IMR-90 (cell line): Measurements from ENCODE around the gene WEE1. TPM values are rescaled to one million over a fixed set of nuclear protein-coding genes. Genes with fewer than 3 reads are reported as not detected.

Source experiments
- ATAC-seq: fragments of 200-7000 bp; cut with Tn5 transposase; 2 replicates; pipeline ENCODE4 v1.9.1; 2020; ENCODE audit warnings: low read depth, mild to moderate bottlenecking, moderate library complexity
- BruUV-seq: library from RNA; stranded (reverse); fragments of 400-500 nt; replicated peaks from 2 replicates; lab custom pipeline; 2021; lab: Mats Ljungman, UMichigan
- CTCF ChIA-PET: fragments of 300-600 bp; formaldehyde crosslinking; extraction: SDS; loops from one replicate; lab custom pipeline; 2021; ENCODE audit warnings: antibody characterized with exemption; lab: Yijun Ruan, JAX
- POLR2A ChIA-PET: fragments of 300-600 bp; sonication (Branson Sonifier 250); formaldehyde crosslinking; loops from one replicate; lab custom pipeline; 2022; ENCODE audit warnings: antibody characterized with exemption; ENCODE audit not compliant: unreplicated experiment; lab: Charles Lee
- DNase-seq: peaks from one replicate; pipeline ENCODE4 v3.0.0; 2013
- H2AFZ ChIP-seq: replicated peaks from 2 replicates; pipeline ENCODE3; 2013; ENCODE audit warnings: low read length, mild to moderate bottlenecking; ENCODE audit not compliant: poor library complexity
- H2AK5ac ChIP-seq: 2 replicates; pipeline ENCODE4 v1.6.1; 2013; ENCODE audit warnings: low read depth, low read length, inconsistent platforms
- H2AK9ac ChIP-seq: replicated peaks from 2 replicates; pipeline ENCODE3; 2013; ENCODE audit warnings: mild to moderate bottlenecking, low read depth, low read length, moderate library complexity; ENCODE audit not compliant: poor library complexity
- H2BK120ac ChIP-seq: 2 replicates; pipeline ENCODE4 v1.6.1; 2013; ENCODE audit warnings: low read depth, low read length, inconsistent platforms
- H2BK15ac ChIP-seq: 3 replicates; pipeline ENCODE4 v1.6.1; 2013; ENCODE audit warnings: low read depth, low read length, inconsistent platforms
- H2BK20ac ChIP-seq: 2 replicates; pipeline ENCODE4 v1.6.1; 2013; ENCODE audit warnings: low read depth, mild to moderate bottlenecking, inconsistent platforms, low read length, moderate library complexity
- H2BK5ac ChIP-seq: 2 replicates; pipeline ENCODE4 v1.6.1; 2013; ENCODE audit warnings: mild to moderate bottlenecking, low read depth, low read length, inconsistent platforms; ENCODE audit not compliant: poor library complexity, severe bottlenecking
- H3K14ac ChIP-seq: replicated peaks from 2 replicates; pipeline ENCODE4 v1.6.1; 2013; ENCODE audit warnings: low read depth, low read length, inconsistent platforms
- H3K18ac ChIP-seq: 2 replicates; pipeline ENCODE4 v1.6.1; 2013; ENCODE audit warnings: low read depth, low read length, control low read depth
- H3K23ac ChIP-seq: 2 replicates; pipeline ENCODE4 v1.6.1; 2013; ENCODE audit warnings: low read depth, low read length, inconsistent platforms
- H3K27ac ChIP-seq: 2 replicates; pipeline ENCODE4 v1.5.1; 2013; ENCODE audit warnings: mild to moderate bottlenecking, control low read depth, low read length; ENCODE audit not compliant: insufficient read depth
- H3K27me3 ChIP-seq: 2 replicates; pipeline ENCODE4 v1.6.1; 2013; ENCODE audit warnings: low read length; ENCODE audit not compliant: control insufficient read depth, insufficient read depth
- H3K36me3 ChIP-seq: 2 replicates; pipeline ENCODE4 v1.6.1; 2013; ENCODE audit warnings: low read length, mixed read lengths; ENCODE audit not compliant: control insufficient read depth, insufficient read depth
- H3K4ac ChIP-seq: 2 replicates; pipeline ENCODE4 v1.6.1; 2013; ENCODE audit warnings: low read depth, low read length, inconsistent platforms
- H3K4me1 ChIP-seq: 2 replicates; pipeline ENCODE4 v1.6.1; 2013; ENCODE audit warnings: low read length, mixed read lengths; ENCODE audit not compliant: control insufficient read depth, insufficient read depth
- H3K4me2 ChIP-seq: 2 replicates; pipeline ENCODE4 v1.6.1; 2013; ENCODE audit warnings: low read depth, mild to moderate bottlenecking, control low read depth, low read length, moderate library complexity
- H3K4me3 ChIP-seq: 2 replicates; pipeline ENCODE4 v1.5.1; 2013; ENCODE audit warnings: low read depth, mild to moderate bottlenecking, control low read depth, low read length, moderate library complexity; ENCODE audit not compliant: insufficient read depth
- H3K56ac ChIP-seq: 2 replicates; pipeline ENCODE4 v1.6.1; 2013; ENCODE audit warnings: low read length, inconsistent platforms; ENCODE audit not compliant: insufficient read depth; ENCODE audit errors: extremely low read depth
- H3K79me1 ChIP-seq, 2 experiments: 2 replicates each; pipeline ENCODE4 v1.6.1; 2013; ENCODE audit warnings: low read length in 2 of 2, inconsistent platforms in 1 of 2, low read depth in 1 of 2
- H3K9ac ChIP-seq: 2 replicates; pipeline ENCODE4 v1.6.1; 2013; ENCODE audit warnings: low read depth, low read length, control low read depth
- H3K9me1 ChIP-seq: 2 replicates; pipeline ENCODE4 v1.6.1; 2013; ENCODE audit warnings: low read length, inconsistent platforms; ENCODE audit not compliant: insufficient read depth
- H3K9me3 ChIP-seq: 2 replicates; pipeline ENCODE4 v1.6.1; 2013; ENCODE audit warnings: low read length; ENCODE audit not compliant: control insufficient read depth, insufficient read depth
- H4K20me1 ChIP-seq: 2 replicates; pipeline ENCODE4 v1.6.1; 2013; ENCODE audit warnings: low read length, inconsistent platforms; ENCODE audit not compliant: insufficient read depth
- H4K5ac ChIP-seq: 2 replicates; pipeline ENCODE4 v1.6.1; 2013; ENCODE audit warnings: mild to moderate bottlenecking, low read depth, low read length, control low read depth
- H4K8ac ChIP-seq, 2 experiments: 2 replicates each; pipeline ENCODE4 v1.6.1; 2013; ENCODE audit warnings: low read depth in 2 of 2, low read length in 2 of 2, control low read depth in 1 of 2, inconsistent platforms in 1 of 2
- H4K91ac ChIP-seq: 2 replicates; pipeline ENCODE4 v1.6.1; 2013; ENCODE audit warnings: low read depth, low read length, inconsistent platforms; ENCODE audit not compliant: insufficient read depth
- BHLHE40 ChIP-seq: fragments of 150-350 bp; IDR thresholded peaks from 2 replicates; pipeline ENCODE4 v1.6.1; 2016; ENCODE audit warnings: mild to moderate bottlenecking, low read depth, low read length
- CEBPB ChIP-seq: IDR thresholded peaks from 2 replicates; pipeline ENCODE4 v1.6.1; 2012; ENCODE audit warnings: low read depth, low read length, improper control_type of control experiment
- CHD1 ChIP-seq: IDR thresholded peaks from 2 replicates; pipeline ENCODE4 v1.6.1; 2012; ENCODE audit warnings: low read depth, low read length, improper control_type of control experiment
- ELK1 ChIP-seq: fragments of 150-350 bp; IDR thresholded peaks from 2 replicates; pipeline ENCODE4 v1.6.1; 2016; ENCODE audit warnings: low read depth, mild to moderate bottlenecking, low read length, moderate library complexity, borderline replicate concordance
- MAFK ChIP-seq: IDR thresholded peaks from 2 replicates; pipeline ENCODE4 v1.6.1; 2012; ENCODE audit warnings: low read depth, low read length, improper control_type of control experiment
- MAZ ChIP-seq: IDR thresholded peaks from 2 replicates; pipeline ENCODE4 v1.6.1; 2012; ENCODE audit warnings: low read depth, mild to moderate bottlenecking, low read length, improper control_type of control experiment, moderate library complexity, borderline replicate concordance
- MXI1 ChIP-seq: IDR thresholded peaks from 2 replicates; pipeline ENCODE4 v1.6.1; 2012; ENCODE audit warnings: low read depth, mild to moderate bottlenecking, low read length, moderate library complexity, borderline replicate concordance
- NFE2L2 ChIP-seq: fragments of 150-350 bp; IDR thresholded peaks from 2 replicates; pipeline ENCODE4 v1.6.1; 2016; ENCODE audit warnings: low read depth, mild to moderate bottlenecking, low read length
- POLR2A ChIP-seq: IDR thresholded peaks from 2 replicates; pipeline ENCODE4 v1.6.1; 2012; ENCODE audit warnings: mild to moderate bottlenecking, low read depth, low read length
- RAD21 ChIP-seq: IDR thresholded peaks from 2 replicates; pipeline ENCODE4 v1.6.1; 2012; ENCODE audit warnings: low read length, improper control_type of control experiment
- RCOR1 ChIP-seq: IDR thresholded peaks from 2 replicates; pipeline ENCODE4 v1.6.1; 2012; ENCODE audit warnings: mild to moderate bottlenecking, low read length, improper control_type of control experiment; ENCODE audit not compliant: insufficient replicate concordance
- RFX5 ChIP-seq: IDR thresholded peaks from 2 replicates; pipeline ENCODE4 v1.8.0; 2012; ENCODE audit warnings: low read depth, mild to moderate bottlenecking, low read length, moderate library complexity
- SMC3 ChIP-seq: fragments of 150-350 bp; IDR thresholded peaks from 2 replicates; pipeline ENCODE4 v1.6.1; 2016; ENCODE audit warnings: low read depth, mild to moderate bottlenecking, antibody characterized with exemption, low read length, moderate library complexity
- WGBS, 2 experiments: methylation state at CpG; one replicate each; pipeline versions ENCODE4 v1.1.5 to v1.1.7; 2013; ENCODE audit warnings: missing lambda C conversion rate in 2 of 2; ENCODE audit not compliant: insufficient read length in 1 of 2; ENCODE audit errors: extremely low coverage in 2 of 2; 5-methylcytosine and 5-hydroxymethylcytosine counted together
- dilution Hi-C: fragments of 300-500 bp; cut with HindIII; formaldehyde crosslinking; loops from one replicate; pipeline ENCODE4 v1.14.3; 2018; ENCODE audit warnings: low sequenced_read_pairs; ENCODE audit not compliant: unreplicated experiment
- in situ Hi-C: fragments of 300-500 bp; cut with MboI; formaldehyde crosslinking; loops from 3 replicates; pipeline ENCODE4 v1.14.3; 2019; ENCODE audit warnings: low sequenced_read_pairs, inconsistent platforms, mixed read lengths
- intact Hi-C: fragments of 100-400 bp; cut with micrococcal nuclease; formaldehyde crosslinking; loops from 2 replicates; pipeline ENCODE4 v1.10.0; 2022
- polyA plus RNA-seq, 3 experiments: library from polyadenylated mRNA; depleted of rRNA; stranded (reverse); fragments of >200 nt; gene quantifications; 2 replicates each; pipeline ENCODE4 v1.2.3, GENCODE V29; 2012; ENCODE audit warnings: low replicate concordance in 1 of 3
- total RNA-seq: library from RNA; depleted of rRNA; stranded (reverse); fragments of >200 nt; gene quantifications from 2 replicates; pipeline ENCODE4 v1.2.3, GENCODE V29; 2012
- TF ChIP-seq, protein P1 (sequence below): fragments of 150-350 bp; IDR thresholded peaks from 2 replicates; pipeline ENCODE4 v1.6.1; 2017; ENCODE audit warnings: mild to moderate bottlenecking, antibody characterized with exemption, low read length, low read depth
- TF ChIP-seq, protein P2 (sequence below): conservative IDR thresholded peaks from 2 replicates; pipeline ENCODE4 v1.5.1; 2012; ENCODE audit warnings: mild to moderate bottlenecking, low read depth, low read length, improper control_type of control experiment

The WEE1 gene
- total and polyA plus RNA-seq, 2 of the 4 experiments (the other 2 are of a cell fraction), result 26.5 to 29.2 TPM

- Histone ChIP-seq H4K91ac (peak overlapping the region; percentile 90), H3K9ac (no peak overlapping the region), H3K4me1 (peaks cover 8% of the 10 kb centered on the region), H2AFZ (peak overlapping the region; percentile 76), H3K9me3 (no peaks in the 10 kb centered on the region), H3K27ac (peak overlapping the region; percentile 51), H4K5ac (peak overlapping the region; percentile 46; the same call in 1 of the 2 replicates), H3K9me1 (peaks cover 12% of the 10 kb centered on the region), H3K23ac (peak overlapping the region; percentile 16), H2BK20ac (peak overlapping the region; percentile 73), H3K4me3 (no peak overlapping the region), H3K4ac (peak overlapping the region; percentile 92), H3K36me3 (no peaks in the 10 kb centered on the region), H4K20me1 (no peaks in the 10 kb centered on the region; the same call in 1 of the 2 replicates), H3K14ac (peak overlapping the region; percentile 44), H3K4me2 (no peak overlapping the region), H2AK9ac (peak overlapping the region; percentile 18), H2AK5ac (peak overlapping the region; percentile 84), H3K56ac (0 out of 2 replicates have a peak overlapping the region, but pooled peaks have one; percentile 26), H2BK120ac (peak overlapping the region; percentile 93), H3K27me3 (no peaks in the 10 kb centered on the region), H2BK5ac (peak overlapping the region; percentile 76), H2BK15ac (peak overlapping the region; percentile 4; the same call in 2 of the 3 replicates), H4K8ac (peak overlapping the region; percentile 56 to 72), H3K18ac (peak overlapping the region; percentile 23; the same call in 1 of the 2 replicates), H3K79me1 (peaks cover 3 to 31% of the 10 kb centered on the region in 2 experiments; a peak in 3 of 4 replicates)
- in situ Hi-C loops (no loop called here), dilution Hi-C loops (no loop called here), intact Hi-C loops (loop anchor here (5.0 kb wide), 1 partner anchor 178 kb away; no protein-coding TSS in a partner anchor)
- BruUV-seq, result no TSS peak
- DNase-seq, result no peak
- CTCF ChIA-PET, result interaction anchor here (0.7 kb wide), 1 partner anchor 18 kb away, joined by 3 read pairs; no protein-coding TSS in a partner anchor
- WGBS, 2 experiments, result no CpG with 5 or more reads among the region's 5 CpGs
- ATAC-seq, result no peak
- POLR2A ChIA-PET, result no interaction called here
- TF ChIP-seq, protein P1, sequence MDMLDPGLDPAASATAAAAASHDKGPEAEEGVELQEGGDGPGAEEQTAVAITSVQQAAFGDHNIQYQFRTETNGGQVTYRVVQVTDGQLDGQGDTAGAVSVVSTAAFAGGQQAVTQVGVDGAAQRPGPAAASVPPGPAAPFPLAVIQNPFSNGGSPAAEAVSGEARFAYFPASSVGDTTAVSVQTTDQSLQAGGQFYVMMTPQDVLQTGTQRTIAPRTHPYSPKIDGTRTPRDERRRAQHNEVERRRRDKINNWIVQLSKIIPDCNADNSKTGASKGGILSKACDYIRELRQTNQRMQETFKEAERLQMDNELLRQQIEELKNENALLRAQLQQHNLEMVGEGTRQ, result no peak
- TF ChIP-seq MXI1, result no peak
- no peak for TF ChIP-seq BHLHE40
- TF ChIP-seq RCOR1, result no peak
- TF ChIP-seq MAFK, result no peak
- no peak for TF ChIP-seq CHD1
- TF ChIP-seq POLR2A, result no peak
- no peak for TF ChIP-seq SMC3
- no peak for TF ChIP-seq NFE2L2
- TF ChIP-seq, protein P2, sequence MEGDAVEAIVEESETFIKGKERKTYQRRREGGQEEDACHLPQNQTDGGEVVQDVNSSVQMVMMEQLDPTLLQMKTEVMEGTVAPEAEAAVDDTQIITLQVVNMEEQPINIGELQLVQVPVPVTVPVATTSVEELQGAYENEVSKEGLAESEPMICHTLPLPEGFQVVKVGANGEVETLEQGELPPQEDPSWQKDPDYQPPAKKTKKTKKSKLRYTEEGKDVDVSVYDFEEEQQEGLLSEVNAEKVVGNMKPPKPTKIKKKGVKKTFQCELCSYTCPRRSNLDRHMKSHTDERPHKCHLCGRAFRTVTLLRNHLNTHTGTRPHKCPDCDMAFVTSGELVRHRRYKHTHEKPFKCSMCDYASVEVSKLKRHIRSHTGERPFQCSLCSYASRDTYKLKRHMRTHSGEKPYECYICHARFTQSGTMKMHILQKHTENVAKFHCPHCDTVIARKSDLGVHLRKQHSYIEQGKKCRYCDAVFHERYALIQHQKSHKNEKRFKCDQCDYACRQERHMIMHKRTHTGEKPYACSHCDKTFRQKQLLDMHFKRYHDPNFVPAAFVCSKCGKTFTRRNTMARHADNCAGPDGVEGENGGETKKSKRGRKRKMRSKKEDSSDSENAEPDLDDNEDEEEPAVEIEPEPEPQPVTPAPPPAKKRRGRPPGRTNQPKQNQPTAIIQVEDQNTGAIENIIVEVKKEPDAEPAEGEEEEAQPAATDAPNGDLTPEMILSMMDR, result no peak
- TF ChIP-seq MAZ, result no peak
- no peak for TF ChIP-seq CEBPB
- TF ChIP-seq ELK1, result no peak
- TF ChIP-seq RFX5, result no peak
- TF ChIP-seq RAD21, result no peak
Observed at GRCh38 chr11:9569588-9570164, 3.8 kb upstream of the WEE1 start.
